Vagina (tissue), 2 donors: ENCODE data around the gene ASXL2.

Experiments used
- POLR2A ChIP-seq, 2 donors: fragments of 450-650 bp; IDR thresholded peaks; one replicate each; pipeline ENCODE4 v1.6.1; 2017; ENCODE audit warnings: antibody characterized with exemption in 2 of 2, mild to moderate bottlenecking in 2 of 2, moderate library complexity in 2 of 2
- POLR2AphosphoS5 ChIP-seq, 2 donors: sonication (generic); formaldehyde crosslinking; IDR thresholded peaks; one replicate each; pipeline ENCODE4 v1.9.0; 2017; ENCODE audit warnings: antibody characterized with exemption in 2 of 2, mild to moderate bottlenecking in 2 of 2, low read depth in 1 of 2; ENCODE audit not compliant: insufficient read depth in 1 of 2
- TF ChIP-seq, protein P1 (sequence below), 3 experiments: fragments of 450-650 bp in 2 of 3; fragments of 200-600 bp in 1 of 3; sonication (generic) in 1 of 3; IDR thresholded peaks; one replicate each; pipeline ENCODE4 v1.5.1; 2017 to 2019; ENCODE audit warnings: antibody characterized with exemption in 3 of 3, mild to moderate bottlenecking in 2 of 3, moderate library complexity in 2 of 3

DNA sequence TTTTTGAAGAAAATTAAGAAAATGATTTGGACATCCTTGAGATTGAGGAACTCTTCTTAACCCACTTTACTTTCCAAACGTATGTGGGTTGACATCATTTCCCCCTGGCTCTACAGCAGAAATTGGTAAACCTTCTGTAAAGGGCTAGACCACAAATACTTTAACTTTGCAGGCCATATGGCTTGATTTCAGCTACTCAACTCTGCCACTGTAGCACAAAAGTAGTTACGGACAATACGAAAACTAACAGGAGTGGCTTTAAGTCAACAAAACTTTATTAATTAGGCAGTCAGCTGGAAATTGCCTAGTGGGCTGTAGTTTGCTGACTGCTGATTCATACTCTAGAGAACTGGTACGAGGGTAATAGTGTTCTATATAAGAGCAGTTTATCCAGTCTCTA is 121.8 kb downstream of the ASXL2 start:
- TF ChIP-seq, protein P1, sequence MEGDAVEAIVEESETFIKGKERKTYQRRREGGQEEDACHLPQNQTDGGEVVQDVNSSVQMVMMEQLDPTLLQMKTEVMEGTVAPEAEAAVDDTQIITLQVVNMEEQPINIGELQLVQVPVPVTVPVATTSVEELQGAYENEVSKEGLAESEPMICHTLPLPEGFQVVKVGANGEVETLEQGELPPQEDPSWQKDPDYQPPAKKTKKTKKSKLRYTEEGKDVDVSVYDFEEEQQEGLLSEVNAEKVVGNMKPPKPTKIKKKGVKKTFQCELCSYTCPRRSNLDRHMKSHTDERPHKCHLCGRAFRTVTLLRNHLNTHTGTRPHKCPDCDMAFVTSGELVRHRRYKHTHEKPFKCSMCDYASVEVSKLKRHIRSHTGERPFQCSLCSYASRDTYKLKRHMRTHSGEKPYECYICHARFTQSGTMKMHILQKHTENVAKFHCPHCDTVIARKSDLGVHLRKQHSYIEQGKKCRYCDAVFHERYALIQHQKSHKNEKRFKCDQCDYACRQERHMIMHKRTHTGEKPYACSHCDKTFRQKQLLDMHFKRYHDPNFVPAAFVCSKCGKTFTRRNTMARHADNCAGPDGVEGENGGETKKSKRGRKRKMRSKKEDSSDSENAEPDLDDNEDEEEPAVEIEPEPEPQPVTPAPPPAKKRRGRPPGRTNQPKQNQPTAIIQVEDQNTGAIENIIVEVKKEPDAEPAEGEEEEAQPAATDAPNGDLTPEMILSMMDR (IDR thresholded peaks at IDR 0.05): no peak
- TF ChIP-seq POLR2A (IDR thresholded peaks at IDR 0.05) (no peak), POLR2AphosphoS5 (IDR thresholded peaks at IDR 0.05; ENCODE audit: insufficient read depth in 1 of 2, low read depth in 1 of 2) (no peak)
